CD4-positive, alpha-beta T cell (primary cell): ENCODE measurements around the gene CD46. TPM values are rescaled to one million over a fixed set of nuclear protein-coding genes. Genes with fewer than 3 reads are reported as not detected.

ENCODE experiments used
- ATAC-seq: fragments of 200-7000 bp; cut with Tn5 transposase; one replicate; pipeline ENCODE4 v1.10.0; 2022; ENCODE audit warnings: mild to moderate bottlenecking; ENCODE audit not compliant: poor library complexity
- CTCF ChIA-PET: fragments of 350-600 bp; sonication (Branson Sonifier 250); formaldehyde crosslinking; loops from one replicate; lab custom pipeline; 2021; ENCODE audit warnings: antibody characterized with exemption, inconsistent platforms; lab: Charles Lee
- POLR2A ChIA-PET: fragments of 350-600 bp; sonication (Branson Sonifier 250); formaldehyde crosslinking; loops from one replicate; lab custom pipeline; 2021; ENCODE audit warnings: antibody characterized with exemption, inconsistent platforms; lab: Charles Lee
- DNase-seq, 14 experiments: peaks; one replicate each; pipeline ENCODE4 v3.0.0-alpha.2; 2013 to 2020; ENCODE audit warnings: mixed read lengths in 2 of 14
- H3K27ac ChIP-seq, 2 donors: one replicate each; pipeline versions ENCODE4 v1.5.1 to v1.7.0; 2013; ENCODE audit warnings: low read length in 2 of 2, low read depth in 1 of 2, mild to moderate bottlenecking in 1 of 2
- H3K27me3 ChIP-seq, 2 experiments: 1 replicate in 1 of 2; 2 replicates in 1 of 2; pipeline versions ENCODE4 v1.6.1 to v1.7.0; 2013; ENCODE audit warnings: low read length in 2 of 2, control low read depth in 1 of 2, mild to moderate bottlenecking in 1 of 2, moderate library complexity in 1 of 2; ENCODE audit not compliant: insufficient read depth in 2 of 2, control insufficient read depth in 1 of 2
- H3K36me3 ChIP-seq: one replicate; pipeline ENCODE4 v1.6.1; 2013; ENCODE audit warnings: low read length, control low read depth; ENCODE audit not compliant: insufficient read depth
- H3K4me1 ChIP-seq: one replicate; pipeline ENCODE4 v1.6.1; 2013; ENCODE audit warnings: low read length, control low read depth; ENCODE audit not compliant: insufficient read depth
- H3K4me3 ChIP-seq: one replicate; pipeline ENCODE4 v1.5.1; 2013; ENCODE audit warnings: mild to moderate bottlenecking, low read length, moderate library complexity
- H3K9me3 ChIP-seq, 2 experiments: 1 replicate in 1 of 2; 2 replicates in 1 of 2; pipeline versions ENCODE4 v1.6.1 to v1.7.0; 2013; ENCODE audit warnings: low read length in 2 of 2, mild to moderate bottlenecking in 2 of 2, control low read depth in 1 of 2, moderate library complexity in 1 of 2; ENCODE audit not compliant: control insufficient read depth in 1 of 2, insufficient read depth in 1 of 2
- H3K27ac Mint-ChIP-seq: one replicate; pipeline ENCODE4 v1.8.0; 2020; ENCODE audit warnings: mixed read lengths
- H3K27me3 Mint-ChIP-seq: one replicate; pipeline ENCODE4 v1.8.0; 2021; ENCODE audit warnings: mixed read lengths
- H3K36me3 Mint-ChIP-seq: one replicate; pipeline ENCODE4 v1.8.0; 2021; ENCODE audit warnings: low read depth, mixed read lengths
- H3K4me1 Mint-ChIP-seq: one replicate; pipeline ENCODE4 v1.8.0; 2021; ENCODE audit warnings: low read depth, mixed read lengths
- H3K4me3 Mint-ChIP-seq: one replicate; pipeline ENCODE4 v1.8.0; 2020; ENCODE audit warnings: mild to moderate bottlenecking, mixed read lengths
- H3K9me3 Mint-ChIP-seq: one replicate; pipeline ENCODE4 v1.8.0; 2020; ENCODE audit warnings: mixed read lengths
- intact Hi-C, 2 experiments: fragments of 100-400 bp; cut with DNase I in 1 of 2; cut with micrococcal nuclease in 1 of 2; formaldehyde crosslinking; loops; one replicate each; pipeline versions ENCODE4 v1.15.1 to v1.9.0; 2023 to 2025; cut with DNase I, micrococcal nuclease
- total RNA-seq, 174 experiments: library from RNA in 2 of 174; stranded (reverse) in 2 of 174; gene quantifications; one replicate each; pipeline ENCODE4 v1.2.3 and lab custom pipeline; 2021 to 2026
- TF ChIP-seq, protein P1 (sequence below): fragments of 200-600 bp; IDR thresholded peaks from one replicate; pipeline ENCODE4 v1.8.0; 2022; ENCODE audit warnings: antibody characterized with exemption, mild to moderate bottlenecking

CD46 gene
- total RNA-seq, 2 experiments from 2014 or later: 111 to 115 TPM

DNA sequence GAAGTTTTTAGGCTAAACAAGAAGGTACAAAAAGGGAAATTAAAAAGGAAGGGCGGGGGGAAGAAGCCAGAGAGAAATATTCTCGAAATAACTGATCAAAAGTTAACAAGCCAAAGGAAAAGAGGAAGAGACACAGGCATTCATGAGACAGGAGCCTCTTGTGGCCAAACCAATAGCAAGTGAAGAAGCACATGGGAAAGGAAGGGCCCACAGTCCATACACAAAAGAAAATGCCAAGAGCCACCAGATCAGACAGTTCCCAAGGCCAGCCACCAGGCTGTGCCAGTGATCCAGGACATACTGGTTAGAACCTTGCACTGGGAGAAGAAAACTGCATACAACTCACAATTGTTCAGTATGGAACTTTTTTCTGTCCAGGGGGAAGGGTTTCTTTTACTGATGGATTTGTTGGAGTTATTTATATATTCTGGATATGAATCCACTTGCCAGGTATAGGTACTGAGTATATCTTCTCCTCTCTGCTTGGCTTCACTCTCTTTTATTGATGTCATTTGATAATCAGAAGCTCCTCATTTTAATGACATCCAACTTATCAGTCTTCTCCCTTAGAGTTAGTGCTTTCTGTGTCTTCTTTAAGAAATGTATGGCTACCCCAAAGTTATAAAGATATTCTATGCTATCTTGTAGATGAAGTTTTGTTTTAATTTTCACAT lies 76.8 kb downstream of the CD46 start:
- Mint-ChIP-seq H3K4me3 (no peak overlapping the region), H3K36me3 (peaks cover 17% of the 10 kb centered on the region), H3K27ac (peak overlapping the region; percentile 95), H3K4me1 (peaks cover 96% of the 10 kb centered on the region), H3K27me3 (peaks cover 5% of the 10 kb centered on the region), H3K9me3 (peaks cover 2% of the 10 kb centered on the region)
- intact Hi-C loops: loop anchor here (1.0 kb wide), 3 partner anchors 41 to 136 kb away; no protein-coding TSS in a partner anchor
- peak; percentile 29 to 87 (median 58) for DNase-seq
- peaks cover 75% of the 10 kb centered on the region for H3K4me1 ChIP-seq
- TF ChIP-seq, protein P1, sequence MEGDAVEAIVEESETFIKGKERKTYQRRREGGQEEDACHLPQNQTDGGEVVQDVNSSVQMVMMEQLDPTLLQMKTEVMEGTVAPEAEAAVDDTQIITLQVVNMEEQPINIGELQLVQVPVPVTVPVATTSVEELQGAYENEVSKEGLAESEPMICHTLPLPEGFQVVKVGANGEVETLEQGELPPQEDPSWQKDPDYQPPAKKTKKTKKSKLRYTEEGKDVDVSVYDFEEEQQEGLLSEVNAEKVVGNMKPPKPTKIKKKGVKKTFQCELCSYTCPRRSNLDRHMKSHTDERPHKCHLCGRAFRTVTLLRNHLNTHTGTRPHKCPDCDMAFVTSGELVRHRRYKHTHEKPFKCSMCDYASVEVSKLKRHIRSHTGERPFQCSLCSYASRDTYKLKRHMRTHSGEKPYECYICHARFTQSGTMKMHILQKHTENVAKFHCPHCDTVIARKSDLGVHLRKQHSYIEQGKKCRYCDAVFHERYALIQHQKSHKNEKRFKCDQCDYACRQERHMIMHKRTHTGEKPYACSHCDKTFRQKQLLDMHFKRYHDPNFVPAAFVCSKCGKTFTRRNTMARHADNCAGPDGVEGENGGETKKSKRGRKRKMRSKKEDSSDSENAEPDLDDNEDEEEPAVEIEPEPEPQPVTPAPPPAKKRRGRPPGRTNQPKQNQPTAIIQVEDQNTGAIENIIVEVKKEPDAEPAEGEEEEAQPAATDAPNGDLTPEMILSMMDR: peak; percentile 66
- no peaks in the 10 kb centered on the region for H3K9me3 ChIP-seq
- H3K27me3 ChIP-seq: no peaks in the 10 kb centered on the region
- peak overlapping the region in 1 of 2 donors; percentile 7 for H3K27ac ChIP-seq
- ChIA-PET POLR2A (interaction anchor here (1.1 to 6.6 kb wide), 5 partner anchors 36 to 135 kb away, joined by 3 to 76 read pairs (median 7); no protein-coding TSS in a partner anchor), CTCF (interaction anchor here (0.8 to 6.6 kb wide), 9 partner anchors 9 to 137 kb away, joined by 3 to 131 read pairs (median 6); no protein-coding TSS in a partner anchor)
- H3K36me3 ChIP-seq: peaks cover 2% of the 10 kb centered on the region
- H3K4me3 ChIP-seq: no peak overlapping the region
- ATAC-seq: peak; percentile 22

DNA sequence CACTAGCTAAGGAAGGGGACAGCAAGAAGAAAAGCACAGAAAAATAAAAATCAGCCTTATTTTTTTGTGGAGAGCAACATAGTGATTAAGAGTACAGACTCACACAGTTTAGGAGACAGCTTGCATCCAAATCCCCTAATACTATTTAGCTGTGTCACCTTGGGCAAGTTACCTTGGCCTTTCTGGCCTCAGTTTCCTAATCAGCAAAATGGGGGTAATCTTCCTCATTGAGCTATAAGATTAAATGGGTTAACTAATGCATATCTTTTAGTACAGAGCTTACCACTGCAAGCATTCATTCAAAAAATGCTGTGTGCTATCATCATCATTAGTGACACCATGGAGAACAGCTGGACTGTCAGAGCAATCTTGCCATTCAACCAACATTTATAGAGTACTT lies 77.7 kb downstream of the CD46 start:
- Histone ChIP-seq H3K36me3 (peaks cover 2% of the 10 kb centered on the region), H3K9me3 (no peaks in the 10 kb centered on the region), H3K4me3 (no peak overlapping the region), H3K27ac (no peak overlapping the region), H3K4me1 (peaks cover 75% of the 10 kb centered on the region), H3K27me3 (no peaks in the 10 kb centered on the region)
- POLR2A ChIA-PET: interaction anchor here (0.6 to 6.6 kb wide), 8 partner anchors 33 to 134 kb away, joined by 3 to 76 read pairs (median 4); no protein-coding TSS in a partner anchor
- CTCF ChIA-PET: interaction anchor here (0.8 to 6.6 kb wide), 9 partner anchors 9 to 136 kb away, joined by 3 to 131 read pairs (median 4); no protein-coding TSS in a partner anchor
- Mint-ChIP-seq H3K36me3 (peaks cover 9% of the 10 kb centered on the region), H3K27me3 (no peaks in the 10 kb centered on the region), H3K27ac (peak overlapping the region; percentile 95), H3K9me3 (no peaks in the 10 kb centered on the region), H3K4me3 (no peak overlapping the region), H3K4me1 (peaks cover 96% of the 10 kb centered on the region)
- no peak for DNase-seq
- intact Hi-C loops: no loop called here
- TF ChIP-seq, protein P1: no peak
- ATAC-seq: no peak

DNA sequence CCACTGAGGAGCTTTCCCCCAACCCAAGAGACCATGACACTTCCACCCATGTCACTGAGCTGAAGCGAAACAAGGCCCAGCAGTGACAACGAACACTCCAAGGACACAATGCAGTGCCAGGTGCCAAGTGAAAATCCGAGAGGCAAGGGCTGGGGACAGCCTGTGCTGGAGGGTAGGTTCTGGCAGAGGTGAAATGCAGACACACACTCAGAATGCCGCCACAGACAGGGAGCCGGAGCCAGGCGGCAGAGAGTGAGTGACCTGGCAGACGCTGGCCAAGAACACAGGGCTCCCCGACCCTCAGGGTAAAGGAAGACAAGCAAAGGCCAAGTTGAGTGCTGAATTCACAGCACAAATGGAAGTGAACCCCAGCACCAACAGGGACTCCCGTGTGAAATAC lies 78.9 kb downstream of the CD46 start:
- ChIA-PET CTCF (interaction anchor here (1.2 to 6.6 kb wide), 2 partner anchors 19 to 40 kb away, joined by 3 to 131 read pairs; no protein-coding TSS in a partner anchor), POLR2A (interaction anchor here (2.1 to 6.6 kb wide), 2 partner anchors 37 to 133 kb away, joined by 12 to 76 read pairs; no protein-coding TSS in a partner anchor)
- Mint-ChIP-seq H3K36me3 (peaks cover 10% of the 10 kb centered on the region), H3K9me3 (no peaks in the 10 kb centered on the region), H3K4me1 (peaks cover 96% of the 10 kb centered on the region), H3K4me3 (no peak overlapping the region), H3K27me3 (no peaks in the 10 kb centered on the region), H3K27ac (peak overlapping the region; percentile 95)
- ATAC-seq: no peak
- no peaks in the 10 kb centered on the region for H3K27me3 ChIP-seq
- H3K36me3 ChIP-seq: peaks cover 2% of the 10 kb centered on the region
- H3K4me1 ChIP-seq: peaks cover 75% of the 10 kb centered on the region
- TF ChIP-seq, protein P1: no peak
- H3K9me3 ChIP-seq: no peaks in the 10 kb centered on the region
- intact Hi-C loops: no loop called here
- no peak for DNase-seq
- peak overlapping the region in 1 of 2 donors; percentile 53 for H3K27ac ChIP-seq
- H3K4me3 ChIP-seq: no peak overlapping the region
